ENCODE data around the gene LIN7C. TPM values are rescaled to one million over a fixed set of nuclear protein-coding genes. Genes with fewer than 3 reads are reported as not detected.

Gene LIN7C
- total and polyA plus RNA-seq, 2 of the 13 experiments (the other 11 are each of a cell fraction or from before 2014, with no cell fraction given): 14.8 to 37.2 TPM

GRCh38 chr11:27506200-27507182, at the start of gene LIN7C (continued):
- peak in 1 of 2 experiments; percentile 42; a peak in 1 of 4 replicates for TF ChIP-seq EP300 (IDR thresholded peaks at IDR 0.05; ENCODE audit: low read depth in 2 of 2, low read length in 2 of 2)
- TF ChIP-seq EP300 (CRISPR knock-in tag; IDR thresholded peaks at IDR 0.05; ENCODE audit: borderline replicate concordance): no peak
- TF ChIP-seq RORA (CRISPR knock-in tag; IDR thresholded peaks at IDR 0.05): no peak
- TF ChIP-seq REXO4 (CRISPR knock-in tag; IDR thresholded peaks at IDR 0.05; ENCODE audit: borderline replicate concordance): peak; percentile 56; the same call in 1 of the 2 replicates
- TF ChIP-seq, protein P1, sequence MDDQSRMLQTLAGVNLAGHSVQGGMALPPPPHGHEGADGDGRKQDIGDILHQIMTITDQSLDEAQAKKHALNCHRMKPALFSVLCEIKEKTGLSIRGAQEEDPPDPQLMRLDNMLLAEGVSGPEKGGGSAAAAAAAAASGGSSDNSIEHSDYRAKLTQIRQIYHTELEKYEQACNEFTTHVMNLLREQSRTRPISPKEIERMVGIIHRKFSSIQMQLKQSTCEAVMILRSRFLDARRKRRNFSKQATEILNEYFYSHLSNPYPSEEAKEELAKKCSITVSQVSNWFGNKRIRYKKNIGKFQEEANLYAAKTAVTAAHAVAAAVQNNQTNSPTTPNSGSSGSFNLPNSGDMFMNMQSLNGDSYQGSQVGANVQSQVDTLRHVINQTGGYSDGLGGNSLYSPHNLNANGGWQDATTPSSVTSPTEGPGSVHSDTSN (CRISPR knock-in tag; IDR thresholded peaks at IDR 0.05; ENCODE audit: borderline replicate concordance): no peak
- TF ChIP-seq ZNF598 (CRISPR knock-in tag; IDR thresholded peaks at IDR 0.05; ENCODE audit: borderline replicate concordance): no peak
- peak; percentile 82; the same call in 1 of the 2 replicates for TF ChIP-seq ZNF749 (CRISPR knock-in tag; IDR thresholded peaks at IDR 0.05; ENCODE audit: borderline replicate concordance)
- no peak for TF ChIP-seq ZNF672 (CRISPR knock-in tag; IDR thresholded peaks at IDR 0.05)
- peak; percentile 67; the same call in 1 of the 2 replicates for TF ChIP-seq HIVEP1 (CRISPR knock-in tag; IDR thresholded peaks at IDR 0.05)
- TF ChIP-seq FOXP4 (CRISPR knock-in tag; IDR thresholded peaks at IDR 0.05): peak; percentile 70; the same call in 1 of the 2 replicates
- TF ChIP-seq NFIC (IDR thresholded peaks at IDR 0.05; ENCODE audit: low read length): no peak
- no peak; the same call in 1 of the 2 replicates for TF ChIP-seq ZNF580 (CRISPR knock-in tag; IDR thresholded peaks at IDR 0.05; ENCODE audit: borderline replicate concordance, low read depth)
- peak; percentile 91 for TF ChIP-seq ZFX (CRISPR knock-in tag; IDR thresholded peaks at IDR 0.05; ENCODE audit: low read depth)
- TF ChIP-seq MED1 (CRISPR knock-in tag; IDR thresholded peaks at IDR 0.05): peak; percentile 69
- peak; percentile 53 for TF ChIP-seq FOXK1 (CRISPR knock-in tag; IDR thresholded peaks at IDR 0.05; ENCODE audit: borderline replicate concordance, low read depth)
- no peak for TF ChIP-seq GTF2F1 (IDR thresholded peaks at IDR 0.05; ENCODE audit: low read length)
- TF ChIP-seq, protein P2, sequence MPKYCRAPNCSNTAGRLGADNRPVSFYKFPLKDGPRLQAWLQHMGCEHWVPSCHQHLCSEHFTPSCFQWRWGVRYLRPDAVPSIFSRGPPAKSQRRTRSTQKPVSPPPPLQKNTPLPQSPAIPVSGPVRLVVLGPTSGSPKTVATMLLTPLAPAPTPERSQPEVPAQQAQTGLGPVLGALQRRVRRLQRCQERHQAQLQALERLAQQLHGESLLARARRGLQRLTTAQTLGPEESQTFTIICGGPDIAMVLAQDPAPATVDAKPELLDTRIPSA (CRISPR knock-in tag; IDR thresholded peaks at IDR 0.05; ENCODE audit: borderline replicate concordance): no peak
- TF ChIP-seq MXD1 (CRISPR knock-in tag; IDR thresholded peaks at IDR 0.05): peak; percentile 28; the same call in 1 of the 2 replicates
- no peak for TF ChIP-seq ARID3A (IDR thresholded peaks at IDR 0.05; ENCODE audit: low read depth, low read length)
- peak; percentile 90 for TF ChIP-seq DMAP1 (CRISPR knock-in tag; IDR thresholded peaks at IDR 0.05)
- no peak for TF ChIP-seq RBM22 (optimal IDR thresholded peaks at IDR 0.05; ENCODE audit: low read length)
- no peak for TF ChIP-seq KLF13 (CRISPR knock-in tag; IDR thresholded peaks at IDR 0.05)
- peak; percentile 49; the same call in 1 of the 2 replicates for TF ChIP-seq KAT7 (CRISPR knock-in tag; IDR thresholded peaks at IDR 0.05; ENCODE audit: borderline replicate concordance)
